MCF 10A (cell line): ENCODE data around the gene OPCML. TPM values are rescaled to one million over a fixed set of nuclear protein-coding genes. Genes with fewer than 3 reads are reported as not detected.

Experiments used
- BruUV-seq: library from RNA; stranded (reverse); fragments of 400-500 nt; replicated peaks from 2 replicates; lab custom pipeline; 2021; lab: Mats Ljungman, UMichigan
- CTCF ChIA-PET: fragments of 300-600 bp; sonication (Branson Sonifier 250); formaldehyde crosslinking; extraction: SDS; loops from one replicate; lab custom pipeline; 2021; ENCODE audit warnings: antibody characterized with exemption, inconsistent platforms; lab: Yijun Ruan, JAX
- POLR2A ChIA-PET: fragments of 300-600, 350-650 bp; sonication (Branson Sonifier 250); formaldehyde crosslinking; extraction: SDS; loops from one replicate; lab custom pipeline; 2020; ENCODE audit warnings: antibody characterized with exemption, inconsistent platforms; lab: Yijun Ruan, JAX
- DNase-seq: peaks from one replicate; pipeline ENCODE4 v3.0.0-alpha.2; 2018; ENCODE audit not compliant: unreplicated experiment
- H3K27ac Mint-ChIP-seq: one replicate; pipeline ENCODE4 v1.8.0; 2022; ENCODE audit warnings: mild to moderate bottlenecking, low read depth, mixed read lengths; ENCODE audit not compliant: unreplicated experiment
- H3K27me3 Mint-ChIP-seq: one replicate; pipeline ENCODE4 v1.8.0; 2022; ENCODE audit warnings: mixed read lengths; ENCODE audit not compliant: insufficient read depth, unreplicated experiment
- H3K36me3 Mint-ChIP-seq: one replicate; pipeline ENCODE4 v1.8.0; 2022; ENCODE audit warnings: mild to moderate bottlenecking, moderate library complexity, mixed read lengths; ENCODE audit not compliant: insufficient read depth, unreplicated experiment
- H3K4me1 Mint-ChIP-seq: one replicate; pipeline ENCODE4 v1.8.0; 2022; ENCODE audit warnings: mixed read lengths; ENCODE audit not compliant: insufficient read depth, unreplicated experiment
- H3K4me3 Mint-ChIP-seq: one replicate; pipeline ENCODE4 v1.8.0; 2022; ENCODE audit warnings: mild to moderate bottlenecking, moderate library complexity, mixed read lengths; ENCODE audit not compliant: unreplicated experiment
- H3K9me3 Mint-ChIP-seq: one replicate; pipeline ENCODE4 v1.8.0; 2022; ENCODE audit warnings: mixed read lengths; ENCODE audit not compliant: unreplicated experiment
- CTCF ChIP-seq: fragments of 200-600 bp; IDR thresholded peaks from one replicate; pipeline ENCODE4 v1.8.0; 2022; ENCODE audit warnings: antibody characterized with exemption, mild to moderate bottlenecking; ENCODE audit not compliant: unreplicated experiment
- intact Hi-C: fragments of 100-400 bp; cut with micrococcal nuclease; formaldehyde crosslinking; loops from 2 replicates; pipeline ENCODE4 v1.14.1; 2022
- total RNA-seq: library from RNA; stranded (reverse); gene quantifications from 2 replicates; pipeline ENCODE4 v1.2.3, GENCODE V29; 2022

The OPCML gene
- total RNA-seq, 1 experiment from 2014 or later, result not detected

GRCh38 chr11:132665205-132665604 lies 867.1 kb downstream of the OPCML start:
- H3K4me1 Mint-ChIP-seq, result no peaks in the 10 kb centered on the region
- H3K27ac Mint-ChIP-seq, result no peak overlapping the region
- BruUV-seq, result no TSS peak
- H3K36me3 Mint-ChIP-seq, result no peaks in the 10 kb centered on the region
- no peak for TF ChIP-seq CTCF
- DNase-seq, result no peak
- no peak overlapping the region for H3K4me3 Mint-ChIP-seq
- ChIA-PET CTCF (no interaction called here), POLR2A (no interaction called here)
- H3K27me3 Mint-ChIP-seq, result no peaks in the 10 kb centered on the region
- intact Hi-C loops, result no loop called here
- peaks cover 44% of the 10 kb centered on the region for H3K9me3 Mint-ChIP-seq

DNA sequence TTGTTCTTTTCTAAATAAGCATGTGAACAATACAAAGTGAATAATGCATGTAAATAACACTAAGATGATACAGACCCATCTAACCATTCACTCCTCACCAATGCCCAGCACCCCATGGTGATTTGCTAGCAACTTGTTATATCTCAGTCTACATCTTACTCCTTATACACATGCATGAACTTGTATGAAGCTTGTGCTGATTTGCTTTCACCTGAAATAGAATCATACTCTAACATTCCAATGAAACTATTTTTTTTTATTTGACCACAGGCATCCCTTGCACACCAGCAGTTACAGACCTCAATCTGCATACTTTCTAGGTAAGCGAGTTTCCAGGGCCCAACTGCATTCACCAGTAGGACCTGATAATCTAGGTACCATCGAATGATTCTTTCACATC lies 873.6 kb downstream of the OPCML start:
- Mint-ChIP-seq H3K4me1 (no peaks in the 10 kb centered on the region), H3K9me3 (peaks cover 16% of the 10 kb centered on the region), H3K36me3 (no peaks in the 10 kb centered on the region), H3K27me3 (no peaks in the 10 kb centered on the region), H3K4me3 (no peak overlapping the region), H3K27ac (no peak overlapping the region)
- intact Hi-C loops, result no loop called here
- TF ChIP-seq CTCF, result no peak
- no peak for DNase-seq
- ChIA-PET POLR2A (no interaction called here), CTCF (no interaction called here)
- no TSS peak for BruUV-seq

GRCh38 chr11:132658004-132658403 lies 874.3 kb downstream of the OPCML start:
- peaks cover 16% of the 10 kb centered on the region for H3K9me3 Mint-ChIP-seq
- no peak for TF ChIP-seq CTCF
- CTCF ChIA-PET, result no interaction called here
- no peak overlapping the region for H3K4me3 Mint-ChIP-seq
- no peaks in the 10 kb centered on the region for H3K27me3 Mint-ChIP-seq
- no TSS peak for BruUV-seq
- DNase-seq, result no peak
- POLR2A ChIA-PET, result no interaction called here
- H3K27ac Mint-ChIP-seq, result no peak overlapping the region
- intact Hi-C loops, result no loop called here
- no peaks in the 10 kb centered on the region for H3K36me3 Mint-ChIP-seq
- no peaks in the 10 kb centered on the region for H3K4me1 Mint-ChIP-seq

- Mint-ChIP-seq H3K9me3 (peaks cover 8% of the 10 kb centered on the region), H3K4me1 (no peaks in the 10 kb centered on the region), H3K27me3 (no peaks in the 10 kb centered on the region), H3K4me3 (no peak overlapping the region), H3K36me3 (no peaks in the 10 kb centered on the region), H3K27ac (no peak overlapping the region)
- no peak for DNase-seq
- no peak for TF ChIP-seq CTCF
- intact Hi-C loops, result no loop called here
- ChIA-PET CTCF (interaction anchor here (0.7 to 0.8 kb wide), 2 partner anchors 286 to 343 kb away, joined by 3 read pairs; no protein-coding TSS in a partner anchor), POLR2A (no interaction called here)
- BruUV-seq, result no TSS peak
Observed at GRCh38 chr11:132655187-132655855, 877.0 kb downstream of the OPCML start.
